GM12878 (cell line): ENCODE data around the gene ADCY1. TPM values are rescaled to one million over a fixed set of nuclear protein-coding genes. Genes with fewer than 3 reads are reported as not detected.

Source experiments
- ATAC-seq: fragments of 200-7000 bp; cut with Tn5 transposase; 3 replicates; pipeline ENCODE4 v1.9.1; 2020; ENCODE audit warnings: mild to moderate bottlenecking, moderate library complexity
- BruUV-seq: library from RNA; stranded (reverse); fragments of 400-500 nt; replicated peaks from 2 replicates; lab custom pipeline; 2021; lab: Mats Ljungman, UMichigan
- CTCF ChIA-PET: fragments of 300-600 bp; sonication (Branson Sonifier 250); formaldehyde crosslinking; extraction: SDS; loops from one replicate; lab custom pipeline; 2021; ENCODE audit warnings: inconsistent platforms; lab: Yijun Ruan, JAX
- POLR2A ChIA-PET: fragments of 350-600 bp; formaldehyde crosslinking; extraction: SDS; loops from one replicate; lab custom pipeline; 2021; ENCODE audit warnings: inconsistent platforms; lab: Charles Lee
- RAD21 ChIA-PET: fragments of 300-600 bp; sonication (Branson Sonifier 250); formaldehyde crosslinking; loops from one replicate; lab custom pipeline; 2023; ENCODE audit warnings: antibody characterized with exemption; ENCODE audit not compliant: unreplicated experiment; lab: Charles Lee
- SMC1A ChIA-PET: fragments of 300-600 bp; sonication (Branson Sonifier 250); formaldehyde crosslinking; loops from one replicate; lab custom pipeline; 2023; ENCODE audit not compliant: unreplicated experiment, uncharacterized antibody; lab: Charles Lee
- DNase-seq: peaks from one replicate; pipeline ENCODE4 v3.0.0-alpha.2; 2011; ENCODE audit warnings: low read depth, low spot score
- FAIRE-seq: peaks from 3 replicates; lab custom pipeline; 2011; peaks lifted over from hg19 to GRCh38; lab: Jason Lieb, UNC
- H2AFZ ChIP-seq: 2 replicates; pipeline ENCODE4 v1.6.0; 2011; ENCODE audit warnings: low read depth, low read length, control low read depth; ENCODE audit not compliant: control insufficient read depth
- H3K27ac ChIP-seq: 2 replicates; pipeline ENCODE4 v1.5.1; 2011; ENCODE audit warnings: control low read depth; ENCODE audit not compliant: control insufficient read depth, insufficient read depth
- H3K27me3 ChIP-seq, 2 experiments: replicated peaks in 1 of 2; 2 replicates each; pipeline versions ENCODE4 v1.6.0 to v1.6.1; 2011; ENCODE audit warnings: low read length in 1 of 2; ENCODE audit not compliant: control insufficient read depth in 2 of 2, insufficient read depth in 2 of 2
- H3K36me3 ChIP-seq, 2 experiments: 2 replicates each; pipeline ENCODE4 v1.5.1; 2011; ENCODE audit warnings: low read length in 1 of 2; ENCODE audit not compliant: control insufficient read depth in 2 of 2, insufficient read depth in 2 of 2
- H3K4me1 ChIP-seq: 2 replicates; pipeline ENCODE4 v1.6.1; 2011; ENCODE audit warnings: mild to moderate bottlenecking, low read length, moderate library complexity, mixed read lengths; ENCODE audit not compliant: control insufficient read depth, insufficient read depth
- H3K4me2 ChIP-seq: 2 replicates; pipeline ENCODE4 v1.6.0; 2011; ENCODE audit warnings: control low read depth; ENCODE audit not compliant: control insufficient read depth, insufficient read depth
- H3K4me3 ChIP-seq: fragments of 200-600 bp; sonication (generic); 2 replicates; pipeline ENCODE4 v1.5.1; 2016
- H3K79me2 ChIP-seq: 2 replicates; pipeline ENCODE4 v1.6.0; 2011; ENCODE audit warnings: low read length; ENCODE audit not compliant: control insufficient read depth, insufficient read depth
- H3K9ac ChIP-seq: 2 replicates; pipeline ENCODE4 v1.8.0; 2011; ENCODE audit warnings: low read length, control low read depth, mixed read lengths; ENCODE audit not compliant: control insufficient read depth, insufficient read depth
- H3K9me3 ChIP-seq: replicated peaks from 3 replicates; pipeline ENCODE4 v1.5.1; 2011; ENCODE audit warnings: mild to moderate bottlenecking, low read length; ENCODE audit not compliant: control insufficient read depth, insufficient read depth
- H4K20me1 ChIP-seq: 2 replicates; pipeline ENCODE4 v1.6.0; 2011; ENCODE audit not compliant: control insufficient read depth, insufficient read depth
- ASH2L ChIP-seq: fragments of 300-600, 200-600 bp; sonication (generic); IDR thresholded peaks from 2 replicates; pipeline ENCODE4 v1.6.1; 2017; ENCODE audit warnings: low read depth, mild to moderate bottlenecking, borderline replicate concordance
- BMI1 ChIP-seq: fragments of 450-650 bp; IDR thresholded peaks from 2 replicates; pipeline ENCODE4 v1.6.1; 2016; ENCODE audit warnings: mild to moderate bottlenecking, moderate library complexity, borderline replicate concordance
- CHD2 ChIP-seq: IDR thresholded peaks from 2 replicates; pipeline ENCODE4 v1.6.1; 2011; ENCODE audit warnings: low read depth, low read length, improper control_type of control experiment, borderline replicate concordance
- WGBS: methylation state at CpG from one replicate; pipeline ENCODE4 v1.1.6; 2016; ENCODE audit warnings: low lambda C conversion rate; ENCODE audit not compliant: insufficient replicate concordance, insufficient coverage; ENCODE audit errors: missing lambda C conversion rate; 5-methylcytosine and 5-hydroxymethylcytosine counted together
- in situ Hi-C: fragments of 300-500 bp; cut with MboI; formaldehyde crosslinking; loops from 9 replicates; pipeline ENCODE4 v1.14.3; 2018; ENCODE audit warnings: mixed read lengths
- intact Hi-C: fragments of 100-400 bp; cut with micrococcal nuclease; formaldehyde crosslinking; loops from one replicate; pipeline ENCODE4 v1.14.2; 2022; ENCODE audit not compliant: unreplicated experiment
- polyA plus RNA-seq, 11 experiments: library from polyadenylated mRNA; depleted of rRNA in 4 of 11; unstranded in 6 of 11; stranded (reverse) in 5 of 11; fragments of >200 nt; fragmentation: Nextera tagmentation in 4 of 11; fragmentation: Illumina TruSeq in 1 of 11; extraction: Ambion mirVana in 4 of 11; extraction: Trizol in 1 of 11; gene quantifications; 1 replicate in 1 of 11; 2 replicates in 10 of 11; pipeline versions ENCODE4 v1.2.1 to v1.2.3, GENCODE V29; 2011 to 2016; ENCODE audit warnings: inconsistent platforms in 2 of 11, missing spikeins in 2 of 11, low read depth in 1 of 11
- total RNA-seq, 4 experiments: library from RNA; depleted of rRNA in 3 of 4; stranded (reverse); fragments of >200 nt in 3 of 4; fragmentation: Illumina TruSeq in 1 of 4; extraction: Trizol in 1 of 4; gene quantifications; 2 replicates each; pipeline versions ENCODE4 v1.2.1 to v1.2.3, GENCODE V29; 2013 to 2021
- TF ChIP-seq, protein P1 (sequence below): fragments of 450-650 bp; formaldehyde crosslinking; IDR thresholded peaks from 2 replicates; pipeline ENCODE4 v1.4.0; 2022; ENCODE audit warnings: mild to moderate bottlenecking, moderate library complexity
- TF ChIP-seq, protein P2 (sequence below): fragments of 450-650 bp; IDR thresholded peaks from 2 replicates; pipeline ENCODE4 v1.6.1; 2017; ENCODE audit warnings: mild to moderate bottlenecking
- TF ChIP-seq, protein P3 (sequence below): fragments of 450-650 bp; IDR thresholded peaks from 2 replicates; pipeline ENCODE4 v1.6.1; 2018; ENCODE audit warnings: mild to moderate bottlenecking, low read depth, moderate library complexity; ENCODE audit not compliant: partially characterized antibody
- TF ChIP-seq, protein P4 (sequence below): fragments of 450-650 bp; IDR thresholded peaks from 2 replicates; pipeline ENCODE4 v1.6.1; 2017; ENCODE audit warnings: borderline replicate concordance
- TF ChIP-seq, protein P5 (sequence below): IDR thresholded peaks from 2 replicates; pipeline ENCODE4 v1.6.1; 2011; ENCODE audit warnings: borderline replicate concordance, low read depth, mild to moderate bottlenecking, moderate library complexity, low read length; ENCODE audit not compliant: insufficient read depth, poor library complexity, severe bottlenecking

Gene ADCY1
- total and polyA plus RNA-seq, 10 of the 15 experiments (the other 5 are each of a cell fraction or from before 2014, with no cell fraction given) = 0.13 to 1.4 (median 0.45) TPM; not detected in 1

DNA sequence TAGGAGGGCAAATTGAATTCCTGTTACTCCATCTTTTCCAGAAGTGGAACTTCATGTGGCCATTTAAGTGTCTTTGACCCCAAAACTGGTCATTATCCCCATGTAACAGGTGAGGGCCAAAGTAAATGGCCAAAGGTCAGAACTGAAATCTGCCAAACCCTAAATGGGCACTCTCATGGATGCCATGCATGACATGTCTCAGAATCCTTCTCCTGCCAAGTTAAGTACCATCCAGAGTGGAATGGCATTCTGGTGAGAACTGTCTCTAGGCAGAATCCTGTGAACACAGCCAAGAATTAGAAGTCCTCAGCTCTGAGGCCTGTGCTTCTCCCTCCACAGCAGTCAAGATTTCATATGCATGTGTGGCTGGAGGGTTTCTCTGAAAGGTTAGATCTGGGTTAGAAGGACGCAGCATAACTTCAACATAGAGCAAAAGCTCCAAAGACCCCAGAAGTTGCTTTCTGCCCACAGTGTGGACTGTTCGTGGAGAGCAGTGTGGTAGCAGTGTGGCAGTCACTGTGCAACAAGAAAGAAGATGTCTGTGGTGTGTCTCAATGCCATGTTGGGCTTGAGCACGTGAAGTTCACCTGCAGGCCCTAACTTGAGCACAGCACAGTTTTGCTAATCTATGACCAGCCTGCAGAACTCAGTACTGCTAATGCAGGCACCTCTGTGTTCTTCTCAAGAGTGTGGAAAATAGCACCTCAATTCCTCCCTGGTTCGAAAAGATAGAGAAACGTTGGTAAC is 121.3 kb downstream of the ADCY1 start (continued):
- TF ChIP-seq, protein P1, sequence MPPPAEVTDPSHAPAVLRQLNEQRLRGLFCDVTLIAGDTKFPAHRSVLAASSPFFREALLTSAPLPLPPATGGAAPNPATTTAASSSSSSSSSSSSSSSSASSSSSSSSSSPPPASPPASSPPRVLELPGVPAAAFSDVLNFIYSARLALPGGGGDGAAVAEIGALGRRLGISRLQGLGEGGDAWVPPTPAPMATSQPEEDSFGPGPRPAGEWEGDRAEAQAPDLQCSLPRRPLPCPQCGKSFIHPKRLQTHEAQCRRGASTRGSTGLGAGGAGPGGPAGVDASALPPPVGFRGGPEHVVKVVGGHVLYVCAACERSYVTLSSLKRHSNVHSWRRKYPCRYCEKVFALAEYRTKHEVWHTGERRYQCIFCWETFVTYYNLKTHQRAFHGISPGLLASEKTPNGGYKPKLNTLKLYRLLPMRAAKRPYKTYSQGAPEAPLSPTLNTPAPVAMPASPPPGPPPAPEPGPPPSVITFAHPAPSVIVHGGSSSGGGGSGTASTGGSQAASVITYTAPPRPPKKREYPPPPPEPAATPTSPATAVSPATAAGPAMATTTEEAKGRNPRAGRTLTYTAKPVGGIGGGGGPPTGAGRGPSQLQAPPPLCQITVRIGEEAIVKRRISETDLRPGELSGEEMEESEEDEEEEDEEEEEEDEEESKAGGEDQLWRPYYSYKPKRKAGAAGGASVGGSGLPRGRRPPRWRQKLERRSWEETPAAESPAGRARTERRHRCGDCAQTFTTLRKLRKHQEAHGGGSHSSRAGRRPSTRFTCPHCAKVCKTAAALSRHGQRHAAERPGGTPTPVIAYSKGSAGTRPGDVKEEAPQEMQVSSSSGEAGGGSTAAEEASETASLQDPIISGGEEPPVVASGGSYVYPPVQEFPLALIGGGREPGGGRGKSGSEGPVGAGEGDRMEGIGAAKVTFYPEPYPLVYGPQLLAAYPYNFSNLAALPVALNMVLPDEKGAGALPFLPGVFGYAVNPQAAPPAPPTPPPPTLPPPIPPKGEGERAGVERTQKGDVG = no peak
- no peak for TF ChIP-seq CHD2

DNA sequence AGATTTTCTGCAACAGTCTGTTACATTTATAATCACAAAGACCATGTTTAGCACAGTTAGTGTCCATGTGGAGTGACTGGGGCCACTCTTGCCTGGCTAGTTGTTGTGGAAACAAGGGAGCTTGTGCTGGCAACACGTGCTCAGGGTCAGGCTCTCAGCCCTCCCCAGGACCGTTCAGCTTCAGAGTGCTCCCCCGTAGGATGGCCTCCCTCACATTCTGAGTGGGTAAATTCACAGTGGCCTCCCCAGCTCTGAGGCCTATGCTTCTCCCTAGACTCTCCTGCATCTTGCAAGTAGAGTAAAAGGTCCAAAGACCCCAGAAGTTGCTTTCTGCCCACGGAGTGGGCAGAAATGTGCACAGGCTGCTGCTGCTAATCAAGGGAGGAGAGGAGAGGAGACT is 122.3 kb downstream of the ADCY1 start:
- no peak overlapping the region for H3K4me3 ChIP-seq
- no peak for DNase-seq
- FAIRE-seq = no peak
- H3K36me3 ChIP-seq = no peaks in the 10 kb centered on the region
- H3K4me2 ChIP-seq = no peak overlapping the region
- CTCF ChIA-PET = interaction anchor here (0.6 kb wide), 1 partner anchor 1145 kb away, joined by 3 read pairs; no protein-coding TSS in a partner anchor
- WGBS = 13% methylated on average over 4 of the region's 4 CpGs
- BruUV-seq = no TSS peak
- no peak overlapping the region for H2AFZ ChIP-seq
- no peaks in the 10 kb centered on the region for H4K20me1 ChIP-seq
- SMC1A ChIA-PET = no interaction called here
- RAD21 ChIA-PET = no interaction called here
- intact Hi-C loops = no loop called here
- in situ Hi-C loops = no loop called here
- H3K79me2 ChIP-seq = no peaks in the 10 kb centered on the region
- H3K9me3 ChIP-seq = no peaks in the 10 kb centered on the region
- H3K9ac ChIP-seq = no peak overlapping the region
- no peak overlapping the region for H3K27ac ChIP-seq
- no peaks in the 10 kb centered on the region for H3K4me1 ChIP-seq
- POLR2A ChIA-PET = interaction anchor here (0.6 kb wide), 2 partner anchors 110 to 761 kb away, joined by 3 to 4 read pairs; no protein-coding TSS in a partner anchor
- H3K27me3 ChIP-seq = no peaks in the 10 kb centered on the region; a peak in 2 of 4 replicates
- ATAC-seq = no peak
- TF ChIP-seq, protein P2, sequence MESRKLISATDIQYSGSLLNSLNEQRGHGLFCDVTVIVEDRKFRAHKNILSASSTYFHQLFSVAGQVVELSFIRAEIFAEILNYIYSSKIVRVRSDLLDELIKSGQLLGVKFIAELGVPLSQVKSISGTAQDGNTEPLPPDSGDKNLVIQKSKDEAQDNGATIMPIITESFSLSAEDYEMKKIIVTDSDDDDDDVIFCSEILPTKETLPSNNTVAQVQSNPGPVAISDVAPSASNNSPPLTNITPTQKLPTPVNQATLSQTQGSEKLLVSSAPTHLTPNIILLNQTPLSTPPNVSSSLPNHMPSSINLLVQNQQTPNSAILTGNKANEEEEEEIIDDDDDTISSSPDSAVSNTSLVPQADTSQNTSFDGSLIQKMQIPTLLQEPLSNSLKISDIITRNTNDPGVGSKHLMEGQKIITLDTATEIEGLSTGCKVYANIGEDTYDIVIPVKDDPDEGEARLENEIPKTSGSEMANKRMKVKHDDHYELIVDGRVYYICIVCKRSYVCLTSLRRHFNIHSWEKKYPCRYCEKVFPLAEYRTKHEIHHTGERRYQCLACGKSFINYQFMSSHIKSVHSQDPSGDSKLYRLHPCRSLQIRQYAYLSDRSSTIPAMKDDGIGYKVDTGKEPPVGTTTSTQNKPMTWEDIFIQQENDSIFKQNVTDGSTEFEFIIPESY = no peak
- TF ChIP-seq ASH2L (no peak), BMI1 (no peak)
- TF ChIP-seq, protein P3, sequence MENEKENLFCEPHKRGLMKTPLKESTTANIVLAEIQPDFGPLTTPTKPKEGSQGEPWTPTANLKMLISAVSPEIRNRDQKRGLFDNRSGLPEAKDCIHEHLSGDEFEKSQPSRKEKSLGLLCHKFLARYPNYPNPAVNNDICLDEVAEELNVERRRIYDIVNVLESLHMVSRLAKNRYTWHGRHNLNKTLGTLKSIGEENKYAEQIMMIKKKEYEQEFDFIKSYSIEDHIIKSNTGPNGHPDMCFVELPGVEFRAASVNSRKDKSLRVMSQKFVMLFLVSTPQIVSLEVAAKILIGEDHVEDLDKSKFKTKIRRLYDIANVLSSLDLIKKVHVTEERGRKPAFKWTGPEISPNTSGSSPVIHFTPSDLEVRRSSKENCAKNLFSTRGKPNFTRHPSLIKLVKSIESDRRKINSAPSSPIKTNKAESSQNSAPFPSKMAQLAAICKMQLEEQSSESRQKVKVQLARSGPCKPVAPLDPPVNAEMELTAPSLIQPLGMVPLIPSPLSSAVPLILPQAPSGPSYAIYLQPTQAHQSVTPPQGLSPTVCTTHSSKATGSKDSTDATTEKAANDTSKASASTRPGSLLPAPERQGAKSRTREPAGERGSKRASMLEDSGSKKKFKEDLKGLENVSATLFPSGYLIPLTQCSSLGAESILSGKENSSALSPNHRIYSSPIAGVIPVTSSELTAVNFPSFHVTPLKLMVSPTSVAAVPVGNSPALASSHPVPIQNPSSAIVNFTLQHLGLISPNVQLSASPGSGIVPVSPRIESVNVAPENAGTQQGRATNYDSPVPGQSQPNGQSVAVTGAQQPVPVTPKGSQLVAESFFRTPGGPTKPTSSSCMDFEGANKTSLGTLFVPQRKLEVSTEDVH = no peak
- TF ChIP-seq, protein P4, sequence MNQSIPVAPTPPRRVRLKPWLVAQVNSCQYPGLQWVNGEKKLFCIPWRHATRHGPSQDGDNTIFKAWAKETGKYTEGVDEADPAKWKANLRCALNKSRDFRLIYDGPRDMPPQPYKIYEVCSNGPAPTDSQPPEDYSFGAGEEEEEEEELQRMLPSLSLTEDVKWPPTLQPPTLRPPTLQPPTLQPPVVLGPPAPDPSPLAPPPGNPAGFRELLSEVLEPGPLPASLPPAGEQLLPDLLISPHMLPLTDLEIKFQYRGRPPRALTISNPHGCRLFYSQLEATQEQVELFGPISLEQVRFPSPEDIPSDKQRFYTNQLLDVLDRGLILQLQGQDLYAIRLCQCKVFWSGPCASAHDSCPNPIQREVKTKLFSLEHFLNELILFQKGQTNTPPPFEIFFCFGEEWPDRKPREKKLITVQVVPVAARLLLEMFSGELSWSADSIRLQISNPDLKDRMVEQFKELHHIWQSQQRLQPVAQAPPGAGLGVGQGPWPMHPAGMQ = no peak
- TF ChIP-seq, protein P5, sequence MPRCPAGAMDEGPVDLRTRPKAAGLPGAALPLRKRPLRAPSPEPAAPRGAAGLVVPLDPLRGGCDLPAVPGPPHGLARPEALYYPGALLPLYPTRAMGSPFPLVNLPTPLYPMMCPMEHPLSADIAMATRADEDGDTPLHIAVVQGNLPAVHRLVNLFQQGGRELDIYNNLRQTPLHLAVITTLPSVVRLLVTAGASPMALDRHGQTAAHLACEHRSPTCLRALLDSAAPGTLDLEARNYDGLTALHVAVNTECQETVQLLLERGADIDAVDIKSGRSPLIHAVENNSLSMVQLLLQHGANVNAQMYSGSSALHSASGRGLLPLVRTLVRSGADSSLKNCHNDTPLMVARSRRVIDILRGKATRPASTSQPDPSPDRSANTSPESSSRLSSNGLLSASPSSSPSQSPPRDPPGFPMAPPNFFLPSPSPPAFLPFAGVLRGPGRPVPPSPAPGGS = no peak
